HepG2 (cell line): ENCODE data around the gene ERRFI1. TPM values are rescaled to one million over a fixed set of nuclear protein-coding genes. Genes with fewer than 3 reads are reported as not detected.

Source experiments
- ATAC-seq: fragments of 200-7000 bp; cut with Tn5 transposase; 3 replicates; pipeline ENCODE4 v1.9.1; 2020; ENCODE audit warnings: mild to moderate bottlenecking, moderate library complexity
- BruUV-seq: library from RNA; stranded (reverse); fragments of 400-500 nt; replicated peaks from 2 replicates; lab custom pipeline; 2021; lab: Mats Ljungman, UMichigan
- CTCF ChIA-PET: fragments of 300-600 bp; formaldehyde crosslinking; extraction: SDS; loops from one replicate; lab custom pipeline; 2021; ENCODE audit warnings: low total read pairs, inconsistent platforms, low intra/inter-chr PET ratio; lab: Yijun Ruan, JAX
- POLR2A ChIA-PET: fragments of 350-600 bp; sonication (Branson Sonifier 250); formaldehyde crosslinking; loops from one replicate; lab custom pipeline; 2020; ENCODE audit warnings: antibody characterized with exemption, inconsistent platforms; lab: Yijun Ruan, JAX
- DNase-seq: peaks from one replicate; pipeline ENCODE4 v3.0.0-alpha.2; 2015; ENCODE audit warnings: low spot score
- FAIRE-seq: peaks from 3 replicates; lab custom pipeline; 2011; peaks lifted over from hg19 to GRCh38; lab: Jason Lieb, UNC
- H2AFZ ChIP-seq: one replicate; pipeline ENCODE4 v1.6.1; 2011; ENCODE audit warnings: low read length, inconsistent platforms
- H3K27ac ChIP-seq: fragments of 300-600 bp; 3 replicates; pipeline ENCODE4 v1.8.0; 2011; ENCODE audit warnings: mixed run types, mild to moderate bottlenecking, mixed read lengths, low read length, inconsistent platforms; ENCODE audit not compliant: insufficient read depth; ENCODE audit errors: extremely low read length
- H3K27me3 ChIP-seq, 2 experiments: fragments of 200-600 bp in 1 of 2; 2 replicates in 1 of 2; 3 replicates in 1 of 2; pipeline versions ENCODE4 v1.6.0 to v1.8.0; 2011; ENCODE audit warnings: low read length in 2 of 2, mild to moderate bottlenecking in 2 of 2, moderate library complexity in 2 of 2, inconsistent platforms in 1 of 2; ENCODE audit not compliant: insufficient read depth in 2 of 2, control insufficient read depth in 1 of 2
- H3K36me3 ChIP-seq, 2 experiments: fragments of 200-600 bp in 1 of 2; replicated peaks in 1 of 2; 2 replicates in 1 of 2; 3 replicates in 1 of 2; pipeline versions ENCODE4 v1.5.1 to v1.8.0; 2011; ENCODE audit warnings: low read length in 2 of 2, inconsistent platforms in 1 of 2; ENCODE audit not compliant: insufficient read depth in 2 of 2, control insufficient read depth in 1 of 2
- H3K4me1 ChIP-seq: 2 replicates; pipeline ENCODE4 v1.5.1; 2012; ENCODE audit warnings: low read length, inconsistent platforms; ENCODE audit not compliant: insufficient read depth
- H3K4me2 ChIP-seq: 2 replicates; pipeline ENCODE4 v1.6.0; 2011; ENCODE audit warnings: low read depth, low read length, inconsistent platforms
- H3K4me3 ChIP-seq, 3 experiments: fragments of 200-600 bp in 1 of 3; sonication (generic), shearing (Covaris generic) in 1 of 3; replicated peaks in 1 of 3; 2 replicates each; pipeline ENCODE4 v1.5.1; 2011 to 2016; ENCODE audit warnings: low read length in 3 of 3, inconsistent platforms in 2 of 3, low read depth in 2 of 3, mild to moderate bottlenecking in 2 of 3, control low read depth in 1 of 3, mixed read lengths in 1 of 3; ENCODE audit not compliant: insufficient read depth in 1 of 3
- H3K79me2 ChIP-seq: one replicate; pipeline ENCODE4 v1.6.1; 2011; ENCODE audit warnings: low read length, inconsistent platforms; ENCODE audit not compliant: insufficient read depth
- H3K9ac ChIP-seq: 2 replicates; pipeline ENCODE4 v1.6.0; 2011; ENCODE audit warnings: mild to moderate bottlenecking, low read depth, low read length, inconsistent platforms; ENCODE audit not compliant: insufficient read depth
- H3K9me3 ChIP-seq: 2 replicates; pipeline ENCODE4 v1.5.1; 2012; ENCODE audit warnings: mild to moderate bottlenecking, low read length
- H4K20me1 ChIP-seq: 2 replicates; pipeline ENCODE4 v1.6.0; 2011; ENCODE audit warnings: inconsistent platforms, mild to moderate bottlenecking, low read length, moderate library complexity; ENCODE audit not compliant: insufficient read depth
- CHD4 ChIP-seq: fragments of 200-600 bp; sonication (generic); IDR thresholded peaks from 2 replicates; pipeline ENCODE4 v1.7.0; 2017; ENCODE audit warnings: mild to moderate bottlenecking, low read length, borderline replicate concordance
- KDM1A ChIP-seq: IDR thresholded peaks from 2 replicates; pipeline ENCODE4 v1.6.1; 2016; ENCODE audit warnings: missing compliant biosample characterization
- MAFF ChIP-seq: IDR thresholded peaks from 2 replicates; pipeline ENCODE4 v1.6.1; 2011; ENCODE audit warnings: low read depth, low read length, improper control_type of control experiment
- NAIF1 ChIP-seq: sonication (generic); formaldehyde crosslinking; IDR thresholded peaks from 2 replicates; pipeline ENCODE4 v1.5.0; 2020; ENCODE audit warnings: mild to moderate bottlenecking, missing genetic modification reagents, borderline replicate concordance
- RFXANK ChIP-seq: IDR thresholded peaks from 2 replicates; pipeline ENCODE4 v1.6.1; 2016
- RFXAP ChIP-seq: sonication (generic); formaldehyde crosslinking; IDR thresholded peaks from 2 replicates; pipeline ENCODE4 v1.4.0; 2020; ENCODE audit warnings: missing genetic modification reagents, borderline replicate concordance
- ZFY ChIP-seq: sonication (generic); formaldehyde crosslinking; IDR thresholded peaks from 2 replicates; pipeline ENCODE4 v1.4.0; 2020; ENCODE audit warnings: missing genetic modification reagents
- ZNF354B ChIP-seq: sonication (generic); formaldehyde crosslinking; IDR thresholded peaks from 2 replicates; pipeline ENCODE4 v1.8.0; 2022; ENCODE audit warnings: mild to moderate bottlenecking, missing genetic modification reagents
- ZNF644 ChIP-seq: IDR thresholded peaks from 2 replicates; pipeline ENCODE4 v1.6.1; 2016; ENCODE audit warnings: low read depth
- WGBS: methylation state at CpG from one replicate; pipeline ENCODE4 v1.1.6; 2017; ENCODE audit warnings: low lambda C conversion rate; 5-methylcytosine and 5-hydroxymethylcytosine counted together
- in situ Hi-C: cut with HindIII; loops from 2 replicates; pipeline ENCODE4 v1.10.0; 2017; ENCODE audit warnings: low pct_unique_long_range_greater_than_20kb; ENCODE audit not compliant: extremely low pct_ligation_motif_present
- intact Hi-C: fragments of 100-400 bp; cut with micrococcal nuclease; formaldehyde crosslinking; loops from one replicate; pipeline ENCODE4 v1.10.0; 2022; ENCODE audit not compliant: unreplicated experiment
- polyA plus RNA-seq, 8 experiments: library from polyadenylated mRNA; depleted of rRNA in 3 of 8; stranded (reverse) in 7 of 8; unstranded in 1 of 8; fragments of >200 nt; fragmentation: Illumina TruSeq in 4 of 8; extraction: Trizol in 4 of 8; gene quantifications; 2 replicates each; pipeline versions ENCODE4 v1.2.1 to v1.2.3, GENCODE V29; 2011 to 2016; ENCODE audit warnings: low read depth in 4 of 8, missing spikeins in 1 of 8, mixed read lengths in 1 of 8; ENCODE audit not compliant: insufficient read depth in 1 of 8
- total RNA-seq, 5 experiments: library from RNA; depleted of rRNA; stranded (reverse); fragments of >200 nt; fragmentation: Illumina TruSeq; extraction: Trizol; gene quantifications; 2 replicates each; pipeline ENCODE4 v1.2.3, GENCODE V29; 2016; ENCODE audit warnings: low read depth in 1 of 5
- TF ChIP-seq, protein P1 (sequence below): sonication (generic); formaldehyde crosslinking; IDR thresholded peaks from 2 replicates; pipeline ENCODE4 v1.4.0; 2020; ENCODE audit warnings: mild to moderate bottlenecking, missing genetic modification reagents
- TF ChIP-seq, protein P2 (sequence below): sonication (generic); formaldehyde crosslinking; IDR thresholded peaks from 2 replicates; pipeline ENCODE4 v1.4.0; 2020; ENCODE audit warnings: missing genetic modification reagents

The ERRFI1 gene
- total and polyA plus RNA-seq, 2 of the 13 experiments (the other 11 are each of a cell fraction or from before 2014, with no cell fraction given): 84.4 to 753 TPM

DNA sequence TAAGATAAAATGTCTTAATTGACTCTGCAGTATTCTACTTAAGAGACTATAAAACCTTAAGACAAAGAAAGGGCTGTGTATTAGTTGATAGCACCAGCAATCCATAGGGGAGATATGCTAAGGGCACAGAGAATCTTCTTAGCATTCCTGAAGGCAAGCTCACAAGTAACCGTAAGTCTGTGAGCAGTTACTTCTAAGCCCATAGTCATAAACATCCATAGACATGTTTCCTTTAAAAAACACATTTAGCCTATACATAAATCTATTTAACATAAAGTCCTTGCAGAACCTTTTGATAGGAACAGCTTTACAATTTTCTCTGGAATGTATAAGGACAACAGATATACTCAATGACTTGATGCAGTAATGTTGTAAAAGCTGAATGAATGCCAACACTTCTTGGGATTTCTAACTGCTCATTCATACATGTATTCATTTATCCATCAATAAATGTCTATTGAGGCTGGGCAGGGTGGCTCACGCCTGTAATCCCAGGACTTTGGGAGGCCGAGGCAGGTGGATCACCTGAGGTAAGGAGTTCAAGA, 6.3 kb upstream of the ERRFI1 start:
- intact Hi-C loops: no loop called here
- no peak overlapping the region for H3K27ac ChIP-seq
- no peaks in the 10 kb centered on the region for H3K27me3 ChIP-seq
- FAIRE-seq (no peak), DNase-seq (no peak)
- CTCF ChIA-PET: no interaction called here
- 98% methylated on average over 3 of the region's 3 CpGs for WGBS
- TF ChIP-seq CHD4: no peak
- TF ChIP-seq ZFY (CRISPR knock-in tag): no peak
- TF ChIP-seq ZNF354B (CRISPR knock-in tag): no peak
- TF ChIP-seq, protein P1, sequence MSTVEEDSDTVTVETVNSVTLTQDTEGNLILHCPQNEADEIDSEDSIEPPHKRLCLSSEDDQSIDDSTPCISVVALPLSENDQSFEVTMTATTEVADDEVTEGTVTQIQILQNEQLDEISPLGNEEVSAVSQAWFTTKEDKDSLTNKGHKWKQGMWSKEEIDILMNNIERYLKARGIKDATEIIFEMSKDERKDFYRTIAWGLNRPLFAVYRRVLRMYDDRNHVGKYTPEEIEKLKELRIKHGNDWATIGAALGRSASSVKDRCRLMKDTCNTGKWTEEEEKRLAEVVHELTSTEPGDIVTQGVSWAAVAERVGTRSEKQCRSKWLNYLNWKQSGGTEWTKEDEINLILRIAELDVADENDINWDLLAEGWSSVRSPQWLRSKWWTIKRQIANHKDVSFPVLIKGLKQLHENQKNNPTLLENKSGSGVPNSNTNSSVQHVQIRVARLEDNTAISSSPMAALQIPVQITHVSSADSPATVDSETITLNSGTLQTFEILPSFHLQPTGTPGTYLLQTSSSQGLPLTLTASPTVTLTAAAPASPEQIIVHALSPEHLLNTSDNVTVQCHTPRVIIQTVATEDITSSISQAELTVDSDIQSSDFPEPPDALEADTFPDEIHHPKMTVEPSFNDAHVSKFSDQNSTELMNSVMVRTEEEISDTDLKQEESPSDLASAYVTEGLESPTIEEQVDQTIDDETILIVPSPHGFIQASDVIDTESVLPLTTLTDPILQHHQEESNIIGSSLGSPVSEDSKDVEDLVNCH (CRISPR knock-in tag): no peak
- TF ChIP-seq MAFF: no peak
- TF ChIP-seq RFXAP (CRISPR knock-in tag): no peak
- TF ChIP-seq RFXANK (CRISPR knock-in tag): no peak
- no peak for TF ChIP-seq NAIF1 (CRISPR knock-in tag)
- TF ChIP-seq, protein P2, sequence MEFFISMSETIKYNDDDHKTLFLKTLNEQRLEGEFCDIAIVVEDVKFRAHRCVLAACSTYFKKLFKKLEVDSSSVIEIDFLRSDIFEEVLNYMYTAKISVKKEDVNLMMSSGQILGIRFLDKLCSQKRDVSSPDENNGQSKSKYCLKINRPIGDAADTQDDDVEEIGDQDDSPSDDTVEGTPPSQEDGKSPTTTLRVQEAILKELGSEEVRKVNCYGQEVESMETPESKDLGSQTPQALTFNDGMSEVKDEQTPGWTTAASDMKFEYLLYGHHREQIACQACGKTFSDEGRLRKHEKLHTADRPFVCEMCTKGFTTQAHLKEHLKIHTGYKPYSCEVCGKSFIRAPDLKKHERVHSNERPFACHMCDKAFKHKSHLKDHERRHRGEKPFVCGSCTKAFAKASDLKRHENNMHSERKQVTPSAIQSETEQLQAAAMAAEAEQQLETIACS (CRISPR knock-in tag): no peak
- no peak for TF ChIP-seq KDM1A (CRISPR knock-in tag)
- no peak for TF ChIP-seq ZNF644 (CRISPR knock-in tag)
- TF ChIP-seq, all 625 proteins: peak for 0
- ATAC-seq: no peak
- Histone ChIP-seq H3K4me2 (no peak overlapping the region), H3K4me3 (no peak overlapping the region), H3K9me3 (no peaks in the 10 kb centered on the region), H2AFZ (no peak overlapping the region), H3K9ac (no peak overlapping the region), H3K4me1 (peaks cover 49% of the 10 kb centered on the region), H3K79me2 (peaks cover 12% of the 10 kb centered on the region), H3K36me3 (no peaks in the 10 kb centered on the region), H4K20me1 (no peaks in the 10 kb centered on the region)
- POLR2A ChIA-PET: interaction anchor here (1.3 kb wide), 2 partner anchors 89 to 121 kb away, joined by 3 read pairs; no protein-coding TSS in a partner anchor
- in situ Hi-C loops: loop anchor here (25.0 kb wide), 1 partner anchor 105 kb away; no protein-coding TSS in a partner anchor
- no TSS peak for BruUV-seq
